NCI-H510A treated with DMSO at 0.1 percent for 48 hours (cell line): ENCODE results near the gene THSD7A.

Experiments
- DNase-seq: peaks from one replicate; lab custom pipeline; 2025; lab: John Stamatoyannopoulos, UW

The THSD7A gene, protein sequence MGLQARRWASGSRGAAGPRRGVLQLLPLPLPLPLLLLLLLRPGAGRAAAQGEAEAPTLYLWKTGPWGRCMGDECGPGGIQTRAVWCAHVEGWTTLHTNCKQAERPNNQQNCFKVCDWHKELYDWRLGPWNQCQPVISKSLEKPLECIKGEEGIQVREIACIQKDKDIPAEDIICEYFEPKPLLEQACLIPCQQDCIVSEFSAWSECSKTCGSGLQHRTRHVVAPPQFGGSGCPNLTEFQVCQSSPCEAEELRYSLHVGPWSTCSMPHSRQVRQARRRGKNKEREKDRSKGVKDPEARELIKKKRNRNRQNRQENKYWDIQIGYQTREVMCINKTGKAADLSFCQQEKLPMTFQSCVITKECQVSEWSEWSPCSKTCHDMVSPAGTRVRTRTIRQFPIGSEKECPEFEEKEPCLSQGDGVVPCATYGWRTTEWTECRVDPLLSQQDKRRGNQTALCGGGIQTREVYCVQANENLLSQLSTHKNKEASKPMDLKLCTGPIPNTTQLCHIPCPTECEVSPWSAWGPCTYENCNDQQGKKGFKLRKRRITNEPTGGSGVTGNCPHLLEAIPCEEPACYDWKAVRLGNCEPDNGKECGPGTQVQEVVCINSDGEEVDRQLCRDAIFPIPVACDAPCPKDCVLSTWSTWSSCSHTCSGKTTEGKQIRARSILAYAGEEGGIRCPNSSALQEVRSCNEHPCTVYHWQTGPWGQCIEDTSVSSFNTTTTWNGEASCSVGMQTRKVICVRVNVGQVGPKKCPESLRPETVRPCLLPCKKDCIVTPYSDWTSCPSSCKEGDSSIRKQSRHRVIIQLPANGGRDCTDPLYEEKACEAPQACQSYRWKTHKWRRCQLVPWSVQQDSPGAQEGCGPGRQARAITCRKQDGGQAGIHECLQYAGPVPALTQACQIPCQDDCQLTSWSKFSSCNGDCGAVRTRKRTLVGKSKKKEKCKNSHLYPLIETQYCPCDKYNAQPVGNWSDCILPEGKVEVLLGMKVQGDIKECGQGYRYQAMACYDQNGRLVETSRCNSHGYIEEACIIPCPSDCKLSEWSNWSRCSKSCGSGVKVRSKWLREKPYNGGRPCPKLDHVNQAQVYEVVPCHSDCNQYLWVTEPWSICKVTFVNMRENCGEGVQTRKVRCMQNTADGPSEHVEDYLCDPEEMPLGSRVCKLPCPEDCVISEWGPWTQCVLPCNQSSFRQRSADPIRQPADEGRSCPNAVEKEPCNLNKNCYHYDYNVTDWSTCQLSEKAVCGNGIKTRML (N-terminal part only)

DNA sequence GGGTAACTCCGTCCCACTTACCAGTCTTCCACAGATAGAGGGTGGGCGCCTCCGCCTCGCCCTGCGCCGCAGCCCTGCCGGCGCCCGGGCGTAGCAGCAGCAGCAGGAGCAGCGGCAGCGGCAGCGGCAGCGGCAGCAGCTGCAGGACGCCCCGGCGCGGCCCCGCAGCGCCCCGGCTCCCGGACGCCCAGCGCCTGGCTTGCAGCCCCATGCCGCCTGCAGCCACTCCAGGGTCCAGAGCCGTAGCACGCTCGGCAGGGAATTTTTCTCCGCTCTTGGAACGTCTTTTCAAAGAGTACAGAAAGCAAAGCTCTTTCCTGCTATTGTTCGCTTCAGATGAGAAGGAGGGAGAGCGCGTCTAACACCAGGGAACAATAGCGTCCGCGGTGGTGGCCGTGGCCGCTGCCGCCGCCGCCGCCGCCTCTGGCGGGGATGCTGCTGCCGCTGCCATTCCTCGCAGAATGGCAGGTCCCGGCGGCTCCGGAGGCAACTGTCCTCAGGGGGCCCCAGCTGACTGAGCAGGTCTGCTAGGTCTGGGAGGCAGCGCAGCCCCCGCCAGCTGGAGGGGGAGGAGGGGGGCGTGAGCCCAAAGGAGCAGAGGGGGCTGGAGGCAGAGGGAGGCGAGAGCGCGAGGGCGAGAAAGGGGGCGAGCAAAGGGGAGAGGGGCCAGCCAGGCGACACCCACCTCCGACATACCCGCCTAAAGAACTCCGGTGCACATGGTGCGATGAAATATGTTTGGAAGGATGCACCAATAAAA is at the start of gene THSD7A:
Gene THSD7A, minus strand, starts transcription at position 463 of the 760 bp plus-strand sequence. Its CDS starts 252 bp downstream, at position 211.
- DNase-seq = peak; percentile 65

DNA sequence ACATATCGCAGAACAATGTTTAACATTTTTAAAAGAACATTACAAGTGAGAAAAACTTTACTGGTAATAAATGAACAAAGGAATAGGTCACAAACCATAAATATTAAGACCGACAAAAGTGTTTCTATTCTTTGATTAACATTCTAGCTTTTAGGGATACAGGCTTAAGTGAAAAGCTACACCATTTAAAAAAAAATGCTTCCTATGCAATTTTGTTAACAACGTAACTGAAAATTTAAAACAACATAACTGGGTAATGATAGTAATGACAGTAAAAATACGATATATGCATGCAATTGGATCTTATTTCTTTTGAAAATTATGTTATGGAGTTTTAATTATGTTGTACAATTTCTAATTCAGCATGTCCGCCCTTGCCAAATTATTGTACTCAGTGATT is 49.7 kb upstream of the THSD7A start:
- DNase-seq = no peak

DNA sequence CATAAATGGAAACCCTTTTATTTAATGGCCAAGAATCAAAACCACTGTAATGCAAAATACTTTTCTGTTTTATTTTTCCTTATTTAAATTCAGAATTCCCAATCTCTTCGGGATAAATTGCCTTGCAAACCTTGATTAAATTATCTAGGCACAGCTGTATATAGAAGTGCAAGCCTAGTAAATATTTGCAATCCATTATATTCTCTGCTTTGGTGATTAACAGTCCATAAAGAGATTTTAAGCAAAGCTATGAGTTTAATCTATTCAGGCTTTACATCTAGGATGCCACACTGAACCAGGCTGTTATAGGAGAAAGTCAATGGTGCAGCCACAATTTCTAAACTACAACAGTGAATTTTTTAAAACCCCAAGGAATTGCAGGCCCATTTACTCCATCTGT is 43.6 kb upstream of the THSD7A start:
- no peak for DNase-seq

DNA sequence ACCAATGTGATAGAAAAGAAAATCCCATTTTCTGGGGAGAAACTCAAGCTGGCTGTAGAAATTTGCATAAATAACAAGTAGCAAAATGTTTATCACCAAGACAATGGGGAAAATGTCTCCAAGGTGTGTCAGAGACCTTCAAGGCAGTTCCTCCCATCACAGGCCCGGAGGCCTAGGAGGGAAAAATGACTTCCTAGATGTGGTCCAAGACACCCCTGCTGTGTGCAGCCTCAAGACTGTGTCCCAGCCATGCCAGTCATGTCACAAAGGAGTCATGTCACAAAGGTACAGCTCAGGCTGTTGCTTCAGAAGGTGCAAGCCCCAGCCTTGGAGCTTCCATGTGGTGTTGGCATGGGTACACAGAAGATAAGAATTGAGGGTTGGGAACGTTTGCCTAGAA is 33.7 kb upstream of the THSD7A start:
- no peak for DNase-seq

DNA sequence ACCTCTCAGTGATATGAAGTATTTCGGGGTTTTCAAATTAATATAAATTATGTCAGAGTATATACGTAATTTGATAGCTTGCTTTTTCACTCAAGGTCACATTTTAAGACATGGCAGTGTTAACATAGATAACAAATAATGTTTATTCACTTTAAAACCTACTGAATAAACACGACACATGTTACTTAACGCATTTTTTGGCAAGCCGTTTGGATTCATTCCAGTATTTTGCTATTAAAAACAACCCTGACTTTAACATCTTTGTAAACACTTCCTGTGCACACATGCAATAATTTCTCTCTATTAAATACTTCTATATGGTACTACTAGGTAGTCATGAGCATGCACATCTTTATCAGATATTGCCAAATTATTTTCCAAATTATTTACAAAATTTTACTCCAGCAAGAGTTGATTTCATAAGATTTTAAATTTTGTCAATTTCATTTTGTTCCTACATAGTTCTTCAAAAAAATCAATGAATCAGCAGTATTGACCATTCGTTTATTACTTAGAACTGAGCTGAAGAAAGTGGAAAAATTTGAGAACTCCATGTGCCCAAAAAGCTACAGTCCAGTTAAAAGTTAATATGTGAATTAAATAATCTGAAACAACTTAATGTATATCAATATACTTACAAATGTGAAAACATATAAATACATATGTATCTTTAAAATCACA is 26.8 kb upstream of the THSD7A start:
- no peak for DNase-seq

DNA sequence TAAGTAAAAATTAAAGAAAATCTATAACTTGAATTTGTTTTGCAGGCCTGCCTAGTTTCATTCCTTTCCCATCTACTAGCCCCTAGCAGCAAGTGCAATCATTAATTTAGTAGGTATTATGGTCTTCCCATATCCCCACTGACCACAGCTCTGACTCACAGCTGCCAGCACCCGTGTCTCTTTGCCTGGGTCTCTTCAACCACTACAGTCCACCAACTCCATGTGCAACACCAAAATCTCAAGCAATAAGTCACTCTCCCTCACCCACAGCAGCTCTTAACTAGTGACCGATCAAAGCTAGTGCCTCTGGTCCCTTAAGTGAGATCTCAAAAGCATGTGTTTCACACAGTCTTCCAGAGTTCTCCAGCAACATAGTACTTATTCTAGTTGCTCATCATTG is 26.0 kb upstream of the THSD7A start:
- DNase-seq = no peak

DNA sequence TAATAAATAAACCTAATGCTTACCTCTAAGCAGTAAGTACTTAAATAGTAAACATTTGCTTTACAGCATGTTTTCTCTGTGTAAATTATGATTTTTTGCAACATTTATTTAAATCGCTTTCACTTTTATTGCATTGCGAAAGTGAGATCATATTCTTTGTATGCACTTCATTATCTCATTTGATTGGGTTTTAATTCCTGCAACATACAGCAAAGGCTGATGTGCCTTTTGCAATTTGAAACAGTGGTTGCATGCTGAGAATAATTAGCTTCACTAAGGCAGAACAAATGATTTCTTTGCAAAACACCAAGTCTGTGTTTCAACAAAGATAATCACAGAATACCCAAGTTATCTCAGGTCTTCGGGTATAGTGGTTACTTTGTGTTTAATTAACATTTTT is 16.3 kb upstream of the THSD7A start:
- no peak for DNase-seq

DNA sequence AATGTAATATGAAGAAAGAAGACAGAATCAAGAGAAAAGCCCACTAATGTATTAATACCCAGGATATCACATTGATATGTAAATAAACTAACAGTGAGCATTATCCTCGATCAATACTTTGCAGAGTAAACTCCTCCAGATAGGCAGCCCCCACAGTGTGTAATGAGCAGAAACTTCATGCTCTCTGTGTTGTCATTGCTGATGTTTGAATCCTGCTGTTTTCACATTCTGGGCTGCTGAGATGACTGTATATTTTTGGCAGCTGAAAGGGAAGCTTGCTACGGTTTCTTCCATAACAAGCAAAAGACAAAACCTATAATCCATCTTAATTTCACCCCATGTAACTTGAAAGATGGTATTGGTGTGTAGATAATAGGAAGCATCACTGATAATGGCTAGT is 15.3 kb upstream of the THSD7A start:
- no peak for DNase-seq

DNA sequence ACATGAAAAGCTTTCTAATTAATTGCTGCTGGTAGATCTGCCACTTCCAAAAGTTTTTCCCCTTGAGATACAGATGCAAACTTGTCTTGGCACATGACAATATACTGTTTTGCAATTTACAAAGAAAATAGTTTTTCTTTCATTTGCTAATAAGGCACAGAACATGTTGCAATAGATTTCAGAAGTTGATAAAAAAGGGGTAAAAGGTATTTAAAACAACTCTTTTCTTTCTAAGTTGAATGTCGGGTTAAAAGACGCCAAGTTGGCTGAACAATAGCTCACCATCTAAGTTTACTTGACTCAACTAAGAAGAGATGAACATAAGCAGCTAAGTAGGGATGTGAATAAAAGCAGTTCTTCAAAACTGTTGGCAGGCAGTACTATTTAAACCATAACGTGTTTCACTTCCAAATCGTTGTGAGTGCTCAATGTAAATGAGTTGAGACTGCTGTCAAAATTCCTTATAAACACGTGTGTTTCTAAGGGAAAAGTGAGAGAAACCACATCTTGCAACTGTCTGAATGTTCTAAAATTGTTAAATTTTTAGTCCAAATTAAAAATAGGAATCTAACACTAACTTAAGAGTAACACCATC is 14.5 kb upstream of the THSD7A start:
- DNase-seq = no peak

DNA sequence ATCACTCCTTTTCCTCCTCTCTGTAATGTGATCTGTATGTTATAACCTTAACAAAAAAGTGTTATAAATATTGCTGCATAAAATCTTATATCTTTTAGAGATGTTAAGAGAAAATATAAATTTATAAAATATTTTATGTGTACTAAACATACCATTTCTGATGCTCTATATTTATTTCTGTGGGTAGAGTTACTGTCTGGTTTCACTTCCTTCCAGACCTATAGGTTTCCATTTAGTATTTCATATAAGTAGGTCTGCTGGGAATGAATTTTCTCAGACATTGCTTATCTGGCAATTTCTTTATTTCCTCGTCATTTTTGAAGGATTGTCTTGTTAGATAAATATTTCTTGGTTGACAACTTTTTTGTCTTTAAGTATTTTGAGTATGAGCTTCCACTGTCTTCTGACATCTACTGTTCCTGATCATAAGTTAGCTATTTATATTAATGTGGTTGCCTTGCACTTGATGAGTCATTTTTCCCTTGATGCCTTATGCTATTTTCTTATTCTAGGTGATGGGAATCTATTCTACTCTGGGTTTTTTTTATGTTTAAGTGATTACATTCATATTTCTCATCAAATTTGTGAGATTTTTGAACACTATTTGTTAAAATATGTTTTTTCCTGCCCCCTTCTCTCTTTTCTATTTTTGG is 11.2 kb upstream of the THSD7A start:
- no peak for DNase-seq

DNA sequence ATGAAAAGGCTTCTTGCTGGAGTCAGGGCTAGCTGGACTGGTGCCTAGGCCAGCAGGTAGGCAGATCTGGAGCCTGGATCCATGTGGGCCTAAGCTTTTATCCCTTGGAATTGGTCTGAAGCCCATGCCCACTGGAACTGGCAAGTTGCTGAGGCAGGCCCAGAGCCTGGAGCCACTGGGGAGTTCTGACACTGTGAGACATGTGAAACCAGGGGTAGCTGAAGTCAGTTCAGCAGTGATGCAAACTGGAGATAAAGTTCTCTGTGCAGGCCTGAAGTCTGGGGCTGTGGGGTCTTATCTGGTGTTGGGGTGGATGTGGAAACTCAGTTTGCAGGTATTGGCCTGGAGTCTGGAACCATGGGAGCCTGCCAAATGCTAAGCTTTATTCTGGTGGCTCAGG is 9.7 kb upstream of the THSD7A start:
- DNase-seq = no peak

DNA sequence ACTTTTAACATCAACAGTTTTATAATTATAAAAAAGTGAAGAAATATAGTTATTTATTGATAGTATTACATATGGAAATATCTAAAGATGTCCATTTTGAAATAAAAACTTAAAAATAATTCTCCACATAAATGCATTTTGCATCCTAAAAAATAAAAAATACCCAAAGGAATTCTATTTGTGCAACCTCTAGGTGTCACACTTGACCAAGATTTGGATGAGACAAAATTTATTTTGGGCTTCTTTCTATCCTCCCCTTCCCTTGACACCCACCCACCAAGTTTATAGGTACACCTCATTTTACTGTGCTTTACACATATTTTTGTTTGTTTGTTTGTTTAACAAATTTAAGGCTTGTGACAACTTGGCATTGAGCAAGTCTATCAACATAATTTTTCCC is 3.3 kb upstream of the THSD7A start:
- DNase-seq = peak; percentile 4

DNA sequence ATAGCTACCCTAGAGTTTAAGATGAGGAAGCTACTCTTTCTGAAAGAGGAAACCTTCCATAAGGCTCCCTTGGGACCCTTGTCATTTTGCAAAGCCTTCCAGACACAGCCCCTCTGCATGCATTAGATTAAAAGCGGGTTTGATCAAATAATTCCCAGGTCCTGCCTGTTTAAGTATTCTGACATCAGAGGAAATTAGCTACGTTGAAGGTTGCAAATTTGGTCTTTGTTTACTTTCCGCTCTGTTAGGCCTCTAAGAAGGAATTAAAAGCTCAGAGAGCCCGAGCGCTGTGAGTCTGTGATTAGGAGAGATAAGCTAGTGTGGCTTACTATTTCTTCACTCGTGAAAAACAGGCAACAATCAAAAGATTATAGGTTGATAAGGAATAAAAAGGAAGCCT is 1.4 kb upstream of the THSD7A start:
- DNase-seq = peak; percentile 57

DNA sequence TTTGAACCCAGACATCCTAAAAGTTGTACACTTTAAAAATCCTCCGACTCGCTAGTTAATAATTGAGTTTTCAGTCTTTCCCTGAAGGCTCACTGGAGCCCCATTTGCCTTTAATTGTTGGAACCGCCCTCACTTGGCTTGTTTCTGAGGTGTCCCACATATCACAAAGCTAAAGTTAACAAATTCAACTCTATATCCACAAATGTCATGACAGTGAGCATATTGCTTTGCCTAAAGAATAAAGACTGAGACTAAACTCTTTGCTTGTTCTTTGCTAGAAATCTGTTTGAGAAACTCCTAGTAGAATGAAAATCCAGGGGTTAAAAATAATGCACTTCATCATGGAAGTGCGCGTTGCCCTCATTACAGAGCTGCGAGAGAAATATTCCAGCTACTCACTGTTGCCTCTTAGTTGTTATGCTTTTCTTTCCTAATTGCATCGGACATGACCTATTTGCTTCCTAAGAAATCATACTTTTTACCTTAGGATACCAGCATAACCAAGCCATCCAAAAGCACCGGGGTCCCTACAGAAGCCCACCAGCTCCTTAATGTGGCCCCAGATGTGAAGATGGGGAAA is 752 bp downstream of the THSD7A start:
- DNase-seq = no peak

DNA sequence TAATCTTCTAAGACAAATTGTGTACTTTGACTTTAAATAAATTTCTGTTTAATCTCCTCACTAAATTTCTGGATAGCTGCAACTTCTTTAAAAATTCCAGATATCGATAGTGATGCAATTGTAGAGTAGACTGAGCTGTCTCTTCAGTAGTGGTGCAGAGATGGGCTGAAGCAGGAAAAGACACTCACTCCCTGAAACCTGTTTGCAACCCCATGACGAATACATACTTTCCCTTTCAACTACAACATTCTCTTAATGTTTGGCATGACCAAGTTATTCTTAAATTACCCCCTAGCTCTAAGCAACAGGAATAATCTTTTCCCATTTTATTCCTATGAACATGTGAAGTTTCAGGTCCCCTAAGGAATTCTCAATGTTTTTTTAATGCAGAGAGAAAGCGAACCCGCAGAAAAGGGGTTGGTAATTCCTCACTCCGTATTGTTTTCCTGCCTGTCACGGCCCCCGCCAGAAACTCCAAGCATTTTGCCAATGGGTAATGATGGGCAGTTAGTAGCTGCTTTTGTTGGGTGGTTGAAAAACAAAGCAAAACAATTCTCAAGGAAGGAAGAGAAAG is 1.3 kb downstream of the THSD7A start:
- peak; percentile 25 for DNase-seq

DNA sequence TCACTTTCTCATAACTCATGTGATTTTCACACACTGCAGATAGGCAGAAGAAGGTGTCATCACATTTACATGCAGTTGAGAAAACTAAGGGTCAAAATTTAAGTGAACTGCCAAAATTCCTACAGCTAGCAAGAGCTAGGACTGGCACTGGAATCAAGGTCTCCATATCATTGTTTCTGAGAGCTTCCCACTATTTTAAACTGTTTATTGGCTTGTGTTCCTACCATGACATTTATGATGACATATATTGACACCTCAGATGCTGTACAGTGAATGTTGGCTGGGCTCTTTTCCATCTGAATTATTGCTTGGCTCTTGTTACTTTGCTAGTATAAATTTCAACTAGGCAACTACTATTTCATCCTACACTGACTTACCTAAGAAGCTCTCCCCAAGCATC is 2.0 kb downstream of the THSD7A start:
- DNase-seq = no peak

DNA sequence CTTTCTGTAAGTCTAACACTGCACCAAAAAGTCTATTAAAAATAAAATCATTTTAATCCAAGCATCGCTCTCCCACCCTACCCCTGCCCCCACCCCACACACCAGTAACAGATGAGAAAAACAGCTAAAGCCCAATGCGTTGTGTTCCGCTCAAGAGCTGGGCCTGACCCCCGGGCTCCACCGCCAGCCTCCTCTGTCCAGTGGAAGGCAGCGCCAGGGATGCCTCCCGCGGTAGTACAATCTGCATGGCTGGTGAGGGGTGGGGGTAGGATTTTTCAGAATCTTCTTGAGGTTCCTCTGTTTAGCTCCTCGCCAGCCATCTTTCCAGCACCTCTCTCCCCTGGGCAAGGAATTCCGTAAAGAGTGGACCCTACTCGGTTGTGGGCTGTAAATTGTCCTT is 12.1 kb downstream of the THSD7A start:
- no peak for DNase-seq

DNA sequence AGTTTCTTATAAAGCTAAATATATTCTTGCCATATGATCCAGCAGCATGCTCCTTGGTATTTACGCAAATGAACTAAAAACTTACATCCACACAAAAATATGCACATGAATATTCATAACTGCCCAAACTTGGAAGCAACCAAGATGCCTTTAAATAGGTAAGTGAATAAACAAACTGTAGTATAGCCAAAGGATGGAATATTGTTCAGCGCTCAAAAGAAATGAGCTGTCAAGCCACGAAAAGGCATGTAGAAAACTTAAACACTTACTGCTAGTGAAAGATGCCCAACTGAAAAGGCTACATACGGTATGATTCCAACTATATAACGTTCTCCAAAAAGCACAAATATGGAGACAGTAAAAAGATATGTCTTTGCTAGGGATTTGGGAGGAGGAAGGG is 12.7 kb downstream of the THSD7A start:
- DNase-seq = no peak

DNA sequence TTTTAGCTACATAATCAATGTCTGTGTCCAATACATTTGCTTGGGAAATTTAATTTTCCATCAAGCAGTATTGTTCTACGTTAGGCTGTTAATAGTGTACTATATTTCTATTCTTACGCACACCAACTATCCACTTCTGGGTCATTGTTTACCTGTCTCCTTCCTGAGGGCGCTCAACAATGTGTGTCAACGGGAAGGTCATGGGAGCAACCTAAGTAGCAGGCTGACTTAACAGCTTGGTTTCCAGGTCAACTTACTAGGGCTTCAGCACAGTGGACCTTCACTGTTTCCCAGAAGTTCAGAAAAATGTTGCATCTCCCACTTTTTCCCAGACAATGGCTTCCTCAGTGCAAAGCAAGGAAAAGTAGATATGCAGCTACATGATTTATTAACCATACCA is 13.7 kb downstream of the THSD7A start:
- DNase-seq = peak; percentile 35
